ENCODE results near the gene FGG.

GRCh38 chr4:154616731-154617130 is 4.3 kb upstream of the FGG start:
- TF ChIP-seq CTCF (IDR thresholded peaks at IDR 0.05; ENCODE audit: extremely low read depth in 1 of 2, insufficient read depth in 1 of 2, low read depth in 1 of 2, low read length in 2 of 2) (no peak), EZH2 (IDR thresholded peaks at IDR 0.05; ENCODE audit: borderline replicate concordance, low read depth, low read length, severe bottlenecking) (no peak), MAX (IDR thresholded peaks at IDR 0.05; ENCODE audit: insufficient read depth, insufficient read length) (no peak), POLR2AphosphoS5 (IDR thresholded peaks at IDR 0.05; ENCODE audit: insufficient read depth, low read depth, low read length) (no peak)
